K562 (cell line): ENCODE results near the gene GSTT2B. TPM values are rescaled to one million over a fixed set of nuclear protein-coding genes. Genes with fewer than 3 reads are reported as not detected.
"Not testable (repeated sequence)": the region's sequence is repeated elsewhere in the genome, so short reads cannot be mapped to it uniquely, and the experiment has no call there.

Experiments
- ATAC-seq: fragments of 200-7000 bp; cut with Tn5 transposase; 3 replicates; pipeline ENCODE4 v1.9.1; 2020; ENCODE audit warnings: moderate library complexity
- BruUV-seq: library from RNA; stranded (reverse); fragments of 400-500 nt; replicated peaks from 2 replicates; lab custom pipeline; 2021; lab: Mats Ljungman, UMichigan
- CTCF ChIA-PET: fragments of 300-600 bp; formaldehyde crosslinking; extraction: SDS; loops from one replicate; lab custom pipeline; 2021; ENCODE audit warnings: low intra/inter-chr PET ratio; lab: Yijun Ruan, JAX
- POLR2A ChIA-PET: fragments of 300-600, 350-650 bp; sonication (Branson Sonifier 250); formaldehyde crosslinking; extraction: SDS; loops from one replicate; lab custom pipeline; 2021; ENCODE audit warnings: antibody characterized with exemption, inconsistent platforms; lab: Yijun Ruan, JAX
- DNase-seq, 4 experiments: peaks; one replicate each; pipeline versions ENCODE4 v3.0.0 to v3.0.0-alpha.2; 2011 to 2018; ENCODE audit warnings: low spot score in 3 of 4, mixed read lengths in 3 of 4; ENCODE audit errors: extremely low read depth in 1 of 4
- FAIRE-seq: peaks from 2 replicates; lab custom pipeline; 2011; peaks lifted over from hg19 to GRCh38; lab: Jason Lieb, UNC
- H2AFZ ChIP-seq: 2 replicates; pipeline ENCODE4 v1.6.0; 2011; ENCODE audit warnings: low read depth, low read length, control low read depth, inconsistent platforms
- H3K27ac ChIP-seq: fragments of 200-600 bp; 3 replicates; pipeline ENCODE4 v1.8.0; 2011; ENCODE audit warnings: low read depth, mild to moderate bottlenecking, control low read depth, inconsistent platforms, low read length, moderate library complexity, mixed read lengths; ENCODE audit errors: extremely low read depth
- H3K27me3 ChIP-seq, 2 experiments: fragments of 300-600 bp in 1 of 2; 2 replicates in 1 of 2; 3 replicates in 1 of 2; pipeline versions ENCODE4 v1.6.0 to v1.8.0; 2011; ENCODE audit warnings: inconsistent platforms in 2 of 2, low read length in 2 of 2, mild to moderate bottlenecking in 1 of 2, mixed read lengths in 1 of 2, moderate library complexity in 1 of 2; ENCODE audit not compliant: control insufficient read depth in 2 of 2, insufficient read depth in 2 of 2
- H3K36me3 ChIP-seq: fragments of 300-600 bp; 3 replicates; pipeline ENCODE4 v1.8.0; 2011; ENCODE audit warnings: mild to moderate bottlenecking, low read length, inconsistent platforms; ENCODE audit not compliant: control insufficient read depth, insufficient read depth
- H3K4me1 ChIP-seq, 2 experiments: fragments of 200-600 bp in 1 of 2; replicated peaks in 1 of 2; 2 replicates in 1 of 2; 3 replicates in 1 of 2; pipeline versions ENCODE4 v1.5.1 to v1.8.0; 2011; ENCODE audit warnings: inconsistent platforms in 2 of 2, low read length in 2 of 2, mild to moderate bottlenecking in 1 of 2, mixed read lengths in 1 of 2, moderate library complexity in 1 of 2; ENCODE audit not compliant: control insufficient read depth in 2 of 2, insufficient read depth in 2 of 2
- H3K4me2 ChIP-seq: 2 replicates; pipeline ENCODE4 v1.6.1; 2011; ENCODE audit warnings: low read length, control low read depth, inconsistent platforms, mixed read lengths; ENCODE audit not compliant: insufficient read depth
- H3K4me3 ChIP-seq: fragments of 200-600 bp; sonication (generic), shearing (Covaris generic); 2 replicates; pipeline ENCODE4 v1.5.1; 2016; ENCODE audit warnings: control low read depth, inconsistent platforms
- H3K79me2 ChIP-seq: fragments of 200-600 bp; 3 replicates; pipeline ENCODE4 v1.8.0; 2011; ENCODE audit warnings: low read length, inconsistent platforms; ENCODE audit not compliant: control insufficient read depth, insufficient read depth
- H3K9ac ChIP-seq, 2 experiments: 2 replicates each; pipeline versions ENCODE4 v1.6.0 to v1.6.1; 2011; ENCODE audit warnings: low read depth in 2 of 2, low read length in 2 of 2, control low read depth in 1 of 2, inconsistent platforms in 1 of 2, mild to moderate bottlenecking in 1 of 2, mixed read lengths in 1 of 2; ENCODE audit not compliant: insufficient read depth in 1 of 2
- H3K9me1 ChIP-seq: one replicate; pipeline ENCODE4 v1.6.0; 2011; ENCODE audit warnings: inconsistent platforms, mild to moderate bottlenecking, low read length, moderate library complexity; ENCODE audit not compliant: control insufficient read depth, insufficient read depth
- H3K9me3 ChIP-seq: replicated peaks from 2 replicates; pipeline ENCODE4 v1.5.1; 2011; ENCODE audit warnings: low read depth, low read length, inconsistent platforms; ENCODE audit not compliant: control insufficient read depth, insufficient read depth
- H4K20me1 ChIP-seq: replicated peaks from 2 replicates; pipeline ENCODE4 v1.6.1; 2011; ENCODE audit warnings: low read length, inconsistent platforms, mixed read lengths; ENCODE audit not compliant: control insufficient read depth, insufficient read depth
- WGBS: fragments of 100-300 bp; shearing (Covaris generic); methylation state at CpG from one replicate; pipeline ENCODE4 v1.1.6; 2016; ENCODE audit warnings: low coverage, mixed read lengths; ENCODE audit not compliant: insufficient coverage; ENCODE audit errors: missing lambda C conversion rate; 5-methylcytosine and 5-hydroxymethylcytosine counted together
- in situ Hi-C: fragments of 300-500 bp; cut with MboI; formaldehyde crosslinking; loops from 4 replicates; pipeline ENCODE4 v1.15.0; 2018; ENCODE audit warnings: inconsistent platforms, mixed read lengths
- intact Hi-C: fragments of 100-400 bp; cut with micrococcal nuclease; formaldehyde crosslinking; loops from 2 replicates; pipeline ENCODE4 v1.14.2; 2022
- polyA plus RNA-seq, 8 experiments: library from polyadenylated mRNA; depleted of rRNA in 4 of 8; stranded (reverse) in 5 of 8; unstranded in 3 of 8; fragments of >200 nt; fragmentation: Nextera tagmentation in 2 of 8; fragmentation: Illumina TruSeq in 1 of 8; extraction: Ambion mirVana in 2 of 8; extraction: Trizol in 1 of 8; gene quantifications; 2 replicates each; pipeline versions ENCODE4 v1.2.1 to v1.2.3, GENCODE V29; 2011 to 2014; ENCODE audit warnings: inconsistent platforms in 1 of 8, missing spikeins in 1 of 8
- total RNA-seq, 7 experiments: library from RNA; depleted of rRNA in 6 of 7; stranded (reverse); fragments of >200 nt in 6 of 7; fragmentation: Illumina TruSeq in 2 of 7; extraction: Trizol in 2 of 7; gene quantifications; 2 replicates each; pipeline versions ENCODE4 v1.2.1 to v1.2.3, GENCODE V29; 2011 to 2021; ENCODE audit warnings: low replicate concordance in 1 of 7

Gene GSTT2B
- total and polyA plus RNA-seq, 9 of the 15 experiments (the other 6 are each of a cell fraction or from before 2014, with no cell fraction given), result not detected

GRCh38 chr22:23980567-23980966 lies 19.6 kb upstream of the GSTT2B start:
- BruUV-seq, DNase-seq, H3K27ac ChIP-seq, H3K4me3 ChIP-seq, H3K9ac ChIP-seq, H3K4me2 ChIP-seq, H3K27me3 ChIP-seq, H3K4me1 ChIP-seq, H3K36me3 ChIP-seq, H3K9me3 ChIP-seq, POLR2A ChIA-PET, CTCF ChIA-PET, intact Hi-C loops, H2AFZ ChIP-seq, H3K79me2 ChIP-seq, H4K20me1 ChIP-seq, FAIRE-seq, H3K9me1 ChIP-seq, ATAC-seq: not testable (repeated sequence)
- in situ Hi-C loops, result loop anchor here (5.0 kb wide), 1 partner anchor 1333 kb away; no protein-coding TSS in a partner anchor
- no CpG with 5 or more reads among the region's 7 CpGs for WGBS

DNA sequence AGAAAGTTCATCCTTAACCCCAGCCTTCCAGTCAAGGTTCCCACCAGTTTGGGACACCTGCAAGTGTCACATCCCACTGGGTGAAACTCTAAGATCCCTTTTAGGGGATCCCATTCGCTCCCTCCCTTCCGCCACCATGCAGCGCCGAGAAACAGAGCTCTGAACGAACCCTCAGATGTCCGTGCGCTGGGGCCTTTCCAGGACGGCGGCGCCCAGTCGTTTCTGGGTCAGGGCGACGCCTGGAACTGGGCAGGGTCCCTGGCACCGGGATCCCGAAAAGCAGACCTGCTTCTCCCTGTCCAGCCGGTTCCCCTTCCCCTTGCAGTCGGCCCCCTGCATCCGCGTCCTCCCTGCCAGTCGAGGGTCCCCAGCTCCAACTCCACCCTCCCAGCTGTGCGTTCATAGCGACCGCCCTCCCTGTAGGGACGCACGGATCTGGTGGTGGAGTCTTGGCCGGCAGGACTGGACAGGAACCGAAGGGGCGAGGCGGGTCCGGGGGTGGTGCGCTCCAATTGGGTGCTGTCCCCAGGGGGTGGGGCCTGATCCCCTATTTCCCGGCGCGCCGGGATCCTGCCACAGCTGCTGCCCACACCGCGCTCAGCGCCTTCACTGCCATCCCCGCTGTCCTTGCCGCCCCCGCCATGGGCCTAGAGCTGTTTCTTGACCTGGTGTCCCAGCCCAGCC lies 18.7 kb upstream of the GSTT2B start, which contains the start of gene GSTT2:
Gene GSTT2 (plus strand): TSS at position 578 of the 684 bp plus-strand sequence.
- H3K36me3 ChIP-seq, H3K79me2 ChIP-seq, H2AFZ ChIP-seq, H3K4me1 ChIP-seq, H3K27me3 ChIP-seq, H4K20me1 ChIP-seq, H3K4me3 ChIP-seq, CTCF ChIA-PET, DNase-seq, BruUV-seq, FAIRE-seq, H3K4me2 ChIP-seq, H3K27ac ChIP-seq, H3K9me3 ChIP-seq, H3K9me1 ChIP-seq, POLR2A ChIA-PET, H3K9ac ChIP-seq, intact Hi-C loops, ATAC-seq: not testable (repeated sequence)
- no CpG with 5 or more reads among the region's 41 CpGs for WGBS
- in situ Hi-C loops, result loop anchor here (5.0 kb wide), 1 partner anchor 1332 kb away; no protein-coding TSS in a partner anchor

DNA sequence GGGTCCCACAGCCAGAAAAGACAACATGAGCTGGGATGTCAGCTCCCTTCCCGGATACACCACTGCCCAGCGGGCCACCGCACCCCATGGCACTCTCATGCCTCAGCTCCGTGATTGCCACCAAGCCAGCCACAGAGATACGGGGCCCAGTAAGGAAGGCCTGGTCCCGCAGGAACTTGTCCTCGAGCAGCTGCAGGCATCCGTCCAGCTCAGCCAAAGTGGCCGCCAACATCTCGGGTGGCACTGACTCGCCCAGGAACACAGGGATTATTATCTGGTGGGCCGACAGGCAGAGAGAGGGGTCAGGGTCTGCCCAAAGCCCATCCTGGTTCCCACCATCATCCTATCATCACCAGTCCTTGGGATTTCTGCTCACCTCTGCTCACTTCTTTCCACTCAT lies 16.3 kb upstream of the GSTT2B start:
- POLR2A ChIA-PET, ATAC-seq, H3K9ac ChIP-seq, H3K4me2 ChIP-seq, H4K20me1 ChIP-seq, in situ Hi-C loops, H3K4me1 ChIP-seq, DNase-seq, H2AFZ ChIP-seq, H3K79me2 ChIP-seq, intact Hi-C loops, H3K27ac ChIP-seq, H3K4me3 ChIP-seq, H3K9me3 ChIP-seq, CTCF ChIA-PET, H3K9me1 ChIP-seq, H3K36me3 ChIP-seq, H3K27me3 ChIP-seq, FAIRE-seq, BruUV-seq: not testable (repeated sequence)
- WGBS, result no CpG with 5 or more reads among the region's 12 CpGs
